Caco-2 (cell line): Measurements from ENCODE around the gene KIAA1671. TPM values are rescaled to one million over a fixed set of nuclear protein-coding genes. Genes with fewer than 3 reads are reported as not detected.

ENCODE experiments used
- BruUV-seq: library from RNA; stranded (reverse); fragments of 400-500 nt; replicated peaks from 2 replicates; lab custom pipeline; 2021; lab: Mats Ljungman, UMichigan
- CTCF ChIA-PET: fragments of 300-600 bp; sonication (Branson Sonifier 250); formaldehyde crosslinking; loops from one replicate; lab custom pipeline; 2022; ENCODE audit warnings: antibody characterized with exemption; lab: Charles Lee
- POLR2A ChIA-PET: fragments of 300-600 bp; sonication (Branson Sonifier 250); formaldehyde crosslinking; loops from one replicate; lab custom pipeline; 2022; ENCODE audit warnings: antibody characterized with exemption; lab: Charles Lee
- DNase-seq, 2 experiments: peaks; one replicate each; pipeline versions ENCODE4 v3.0.0 to v3.0.0-alpha.2; 2020 to 2022
- H3K27me3 ChIP-seq: replicated peaks from 2 replicates; pipeline ENCODE4 v1.6.0; 2011; ENCODE audit warnings: low read length; ENCODE audit not compliant: control insufficient read depth, insufficient read depth
- H3K36me3 ChIP-seq: 2 replicates; pipeline ENCODE4 v1.5.1; 2011; ENCODE audit warnings: low read length; ENCODE audit not compliant: control insufficient read depth, insufficient read depth
- H3K4me1 ChIP-seq: fragments of 250-450 bp; sonication (Bioruptor Pico); 2 replicates; pipeline ENCODE4 v1.5.1; 2020; ENCODE audit warnings: mild to moderate bottlenecking
- H3K4me3 ChIP-seq: 2 replicates; pipeline ENCODE4 v1.5.1; 2011; ENCODE audit warnings: low read depth, mild to moderate bottlenecking, control low read depth, low read length
- H3K9me3 ChIP-seq: fragments of 250-450 bp; sonication (Bioruptor Pico); 2 replicates; pipeline ENCODE4 v1.5.1; 2020; ENCODE audit warnings: mild to moderate bottlenecking, moderate library complexity
- H3K27ac Mint-ChIP-seq: one replicate; pipeline ENCODE4 v1.8.0; 2022; ENCODE audit warnings: mixed read lengths; ENCODE audit not compliant: unreplicated experiment
- H3K27me3 Mint-ChIP-seq: one replicate; pipeline ENCODE4 v1.8.0; 2022; ENCODE audit warnings: mixed read lengths; ENCODE audit not compliant: insufficient read depth, unreplicated experiment
- H3K36me3 Mint-ChIP-seq: one replicate; pipeline ENCODE4 v1.8.0; 2022; ENCODE audit warnings: mild to moderate bottlenecking, mixed read lengths; ENCODE audit not compliant: insufficient read depth, unreplicated experiment
- H3K4me1 Mint-ChIP-seq: one replicate; pipeline ENCODE4 v1.8.0; 2022; ENCODE audit warnings: low read depth, mixed read lengths; ENCODE audit not compliant: unreplicated experiment
- H3K4me3 Mint-ChIP-seq: one replicate; pipeline ENCODE4 v1.8.0; 2022; ENCODE audit warnings: mild to moderate bottlenecking, moderate library complexity, mixed read lengths; ENCODE audit not compliant: unreplicated experiment
- H3K9me3 Mint-ChIP-seq: one replicate; pipeline ENCODE4 v1.8.0; 2022; ENCODE audit warnings: mixed read lengths; ENCODE audit not compliant: unreplicated experiment
- intact Hi-C: fragments of 100-400 bp; cut with micrococcal nuclease; formaldehyde crosslinking; loops from one replicate; pipeline ENCODE4 v1.10.0; 2022; ENCODE audit not compliant: unreplicated experiment
- total RNA-seq: library from RNA; stranded (reverse); gene quantifications from 2 replicates; pipeline ENCODE4 v1.2.3, GENCODE V29; 2022
- TF ChIP-seq, protein P1 (sequence below), 2 experiments: fragments of 200-600 bp in 1 of 2; IDR thresholded peaks; 1 replicate in 1 of 2; 2 replicates in 1 of 2; pipeline versions ENCODE4 v1.5.1 to v1.8.0; 2011 to 2022; ENCODE audit warnings: antibody characterized with exemption in 1 of 2, control low read depth in 1 of 2, inconsistent platforms in 1 of 2, low read depth in 1 of 2, low read length in 1 of 2, mild to moderate bottlenecking in 1 of 2, moderate library complexity in 1 of 2; ENCODE audit not compliant: insufficient read depth in 1 of 2, severe bottlenecking in 1 of 2, unreplicated experiment in 1 of 2

The KIAA1671 gene
- total RNA-seq, 1 experiment from 2014 or later = 28.6 TPM

DNA sequence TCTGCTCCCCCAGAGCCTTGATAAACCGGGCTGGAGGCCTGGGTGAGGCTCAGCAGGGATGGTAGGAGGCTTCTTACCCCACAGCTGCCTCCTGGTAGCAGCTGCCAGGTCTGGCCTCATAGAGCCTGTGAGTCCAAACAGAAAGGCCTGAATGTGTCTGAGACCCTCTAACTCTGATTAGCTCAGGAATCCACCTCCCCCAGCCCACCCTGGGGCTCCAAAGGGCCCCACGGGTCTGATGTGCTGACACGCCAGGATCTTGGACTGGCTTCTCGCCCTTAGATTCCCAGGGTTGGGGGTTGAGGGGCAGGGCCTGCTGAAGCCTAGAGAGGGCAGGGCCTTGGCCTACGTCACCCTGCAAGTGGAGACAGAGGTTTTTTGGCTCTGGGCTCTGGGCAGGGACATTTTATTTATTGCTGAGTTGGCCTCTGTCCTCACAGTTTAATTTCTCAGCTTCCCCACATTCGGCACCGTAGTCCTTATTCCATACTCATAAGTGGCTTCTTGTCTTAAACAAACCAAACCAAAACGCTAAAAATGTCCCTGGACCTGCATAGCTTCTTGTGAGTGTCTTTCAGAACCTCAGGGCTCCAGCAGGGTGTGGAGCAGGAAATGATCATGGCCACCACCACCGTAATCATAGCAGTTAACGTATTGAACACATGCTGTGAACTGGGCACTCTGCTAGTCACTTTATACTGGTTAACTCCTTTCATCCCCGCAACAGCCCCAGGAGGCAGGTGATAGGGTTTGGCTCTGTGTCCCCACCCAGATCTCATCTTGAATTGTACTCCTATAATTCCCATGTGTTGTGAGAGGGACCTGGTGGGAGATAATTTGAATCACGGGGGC, 25.1 kb downstream of the KIAA1671 start:
- Mint-ChIP-seq H3K36me3 (peaks cover 8% of the 10 kb centered on the region), H3K4me3 (no peak overlapping the region), H3K9me3 (no peaks in the 10 kb centered on the region), H3K27ac (no peak overlapping the region), H3K27me3 (no peaks in the 10 kb centered on the region), H3K4me1 (peaks cover 12% of the 10 kb centered on the region)
- H3K9me3 ChIP-seq = no peaks in the 10 kb centered on the region
- ChIA-PET POLR2A (no interaction called here), CTCF (interaction anchor here (0.6 kb wide), 1 partner anchor 15 kb away, joined by 4 read pairs; no protein-coding TSS in a partner anchor)
- peaks cover 9% of the 10 kb centered on the region; the same call in 1 of the 2 replicates for H3K4me1 ChIP-seq
- DNase-seq = no peak
- TF ChIP-seq, protein P1, sequence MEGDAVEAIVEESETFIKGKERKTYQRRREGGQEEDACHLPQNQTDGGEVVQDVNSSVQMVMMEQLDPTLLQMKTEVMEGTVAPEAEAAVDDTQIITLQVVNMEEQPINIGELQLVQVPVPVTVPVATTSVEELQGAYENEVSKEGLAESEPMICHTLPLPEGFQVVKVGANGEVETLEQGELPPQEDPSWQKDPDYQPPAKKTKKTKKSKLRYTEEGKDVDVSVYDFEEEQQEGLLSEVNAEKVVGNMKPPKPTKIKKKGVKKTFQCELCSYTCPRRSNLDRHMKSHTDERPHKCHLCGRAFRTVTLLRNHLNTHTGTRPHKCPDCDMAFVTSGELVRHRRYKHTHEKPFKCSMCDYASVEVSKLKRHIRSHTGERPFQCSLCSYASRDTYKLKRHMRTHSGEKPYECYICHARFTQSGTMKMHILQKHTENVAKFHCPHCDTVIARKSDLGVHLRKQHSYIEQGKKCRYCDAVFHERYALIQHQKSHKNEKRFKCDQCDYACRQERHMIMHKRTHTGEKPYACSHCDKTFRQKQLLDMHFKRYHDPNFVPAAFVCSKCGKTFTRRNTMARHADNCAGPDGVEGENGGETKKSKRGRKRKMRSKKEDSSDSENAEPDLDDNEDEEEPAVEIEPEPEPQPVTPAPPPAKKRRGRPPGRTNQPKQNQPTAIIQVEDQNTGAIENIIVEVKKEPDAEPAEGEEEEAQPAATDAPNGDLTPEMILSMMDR (IDR thresholded peaks at IDR 0.05; ENCODE audit: insufficient read depth in 1 of 2, low read depth in 1 of 2, low read length in 1 of 2, severe bottlenecking in 1 of 2, unreplicated experiment in 1 of 2) = no peak
- H3K27me3 ChIP-seq = no peaks in the 10 kb centered on the region
- intact Hi-C loops = no loop called here
- H3K36me3 ChIP-seq = no peaks in the 10 kb centered on the region; the same call in 1 of the 2 replicates
- BruUV-seq = no TSS peak
- H3K4me3 ChIP-seq = no peak overlapping the region

GRCh38 chr22:24978308-24978707, 25.8 kb downstream of the KIAA1671 start:
- TF ChIP-seq, protein P1 (IDR thresholded peaks at IDR 0.05; ENCODE audit: insufficient read depth in 1 of 2, low read depth in 1 of 2, low read length in 1 of 2, severe bottlenecking in 1 of 2, unreplicated experiment in 1 of 2) = no peak
- no peak for DNase-seq
- Mint-ChIP-seq H3K27me3 (no peaks in the 10 kb centered on the region), H3K4me1 (peaks cover 7% of the 10 kb centered on the region), H3K27ac (no peak overlapping the region), H3K4me3 (no peak overlapping the region), H3K9me3 (no peaks in the 10 kb centered on the region), H3K36me3 (peaks cover 8% of the 10 kb centered on the region)
- no peak overlapping the region for H3K4me3 ChIP-seq
- CTCF ChIA-PET = no interaction called here
- H3K36me3 ChIP-seq = no peaks in the 10 kb centered on the region; the same call in 1 of the 2 replicates
- H3K27me3 ChIP-seq = no peaks in the 10 kb centered on the region
- no peaks in the 10 kb centered on the region for H3K9me3 ChIP-seq
- POLR2A ChIA-PET = no interaction called here
- intact Hi-C loops = no loop called here
- BruUV-seq = no TSS peak
- peaks cover 9% of the 10 kb centered on the region; the same call in 1 of the 2 replicates for H3K4me1 ChIP-seq

DNA sequence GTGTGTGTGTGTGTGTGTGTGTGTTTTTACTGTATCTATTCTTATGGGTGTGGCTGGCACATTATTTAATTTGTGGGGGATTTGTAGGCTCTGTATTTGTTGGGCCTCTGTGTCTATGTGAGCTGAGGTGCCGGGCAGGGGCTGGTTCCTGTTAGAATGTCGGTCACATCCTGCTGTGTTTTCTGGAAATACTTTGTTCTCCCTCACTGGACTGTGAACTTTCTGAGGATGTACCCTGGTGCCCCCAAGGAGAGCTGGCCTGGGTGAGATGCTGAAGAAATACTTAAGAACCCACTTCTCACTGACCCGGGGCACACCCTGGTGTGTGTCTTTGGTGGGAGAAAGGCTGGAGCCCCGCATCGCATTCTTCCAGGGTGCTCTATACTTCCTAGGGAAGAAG, 28.6 kb downstream of the KIAA1671 start:
- no peaks in the 10 kb centered on the region for H3K4me1 Mint-ChIP-seq
- Histone ChIP-seq H3K4me1 (no peaks in the 10 kb centered on the region), H3K36me3 (no peaks in the 10 kb centered on the region), H3K9me3 (no peaks in the 10 kb centered on the region), H3K4me3 (no peak overlapping the region), H3K27me3 (no peaks in the 10 kb centered on the region)
- intact Hi-C loops = no loop called here
- TF ChIP-seq, protein P1 (IDR thresholded peaks at IDR 0.05; ENCODE audit: insufficient read depth in 1 of 2, low read depth in 1 of 2, low read length in 1 of 2, severe bottlenecking in 1 of 2, unreplicated experiment in 1 of 2) = no peak
- no peaks in the 10 kb centered on the region for H3K27me3 Mint-ChIP-seq
- no peak overlapping the region for H3K27ac Mint-ChIP-seq
- CTCF ChIA-PET = no interaction called here
- no TSS peak for BruUV-seq
- POLR2A ChIA-PET = no interaction called here
- no peak overlapping the region for H3K4me3 Mint-ChIP-seq
- no peak for DNase-seq
- H3K36me3 Mint-ChIP-seq = peaks cover 8% of the 10 kb centered on the region
- no peaks in the 10 kb centered on the region for H3K9me3 Mint-ChIP-seq
